HG03060 (cell line): ENCODE data around the gene TDRD12.
"Not testable (repeated sequence)": the region's sequence is repeated elsewhere in the genome, so short reads cannot be mapped to it uniquely, and the experiment has no call there.

Experiments
- ATAC-seq: cut with Tn5 transposase; IDR thresholded peaks from one replicate; pipeline ENCODE4 v1.9.1; 2021; ENCODE audit warnings: low read depth, moderate number of reproducible peaks; ENCODE audit not compliant: unreplicated experiment

Gene TDRD12

GRCh38 chr19:32862741-32863140 is 143.2 kb downstream of the TDRD12 start:
- no peak for ATAC-seq

- no peak for ATAC-seq
Measured at GRCh38 chr19:32863301-32863700, 143.7 kb downstream of the TDRD12 start.

GRCh38 chr19:32863841-32864240 is 144.3 kb downstream of the TDRD12 start:
- no peak for ATAC-seq

DNA sequence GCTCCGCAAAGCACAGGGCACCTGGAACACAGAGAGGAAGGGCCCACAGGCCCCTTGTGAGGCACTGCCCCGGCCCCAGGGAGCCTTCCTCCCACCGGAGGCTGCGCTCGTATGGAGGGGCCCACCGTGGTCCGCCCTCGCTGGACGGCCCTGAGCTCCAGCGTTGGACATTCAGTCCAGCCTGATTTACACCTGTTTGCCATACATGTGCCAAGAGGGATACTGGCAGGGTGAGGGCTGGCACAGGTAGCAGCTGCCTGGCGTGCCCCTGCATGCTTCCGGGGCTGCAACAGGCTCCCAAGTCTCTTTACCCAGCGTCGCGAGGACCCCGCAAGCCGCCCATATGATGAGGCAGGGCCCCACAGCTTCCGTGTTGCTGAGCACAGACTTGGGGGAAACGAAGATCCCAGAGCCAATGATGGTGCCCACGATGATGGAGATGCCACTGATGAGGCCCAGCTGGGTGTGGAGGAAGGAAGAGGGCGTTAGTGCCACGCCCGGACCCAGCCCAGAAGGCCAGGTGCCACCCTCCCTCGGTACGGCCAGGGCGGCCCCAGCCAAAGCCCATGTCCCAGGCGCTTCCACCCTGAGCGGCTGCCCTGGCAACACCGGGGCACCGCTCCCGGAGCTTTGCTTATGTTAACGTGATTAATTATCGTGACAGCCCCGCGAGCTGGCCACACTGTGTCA is 144.9 kb downstream of the TDRD12 start:
- no peak for ATAC-seq

GRCh38 chr19:32865326-32865725 is 145.8 kb downstream of the TDRD12 start:
- ATAC-seq: no peak

GRCh38 chr19:32866061-32866460 is 146.5 kb downstream of the TDRD12 start:
- ATAC-seq: no peak

GRCh38 chr19:32866564-32867265 is 147.1 kb downstream of the TDRD12 start:
- no peak for ATAC-seq

DNA sequence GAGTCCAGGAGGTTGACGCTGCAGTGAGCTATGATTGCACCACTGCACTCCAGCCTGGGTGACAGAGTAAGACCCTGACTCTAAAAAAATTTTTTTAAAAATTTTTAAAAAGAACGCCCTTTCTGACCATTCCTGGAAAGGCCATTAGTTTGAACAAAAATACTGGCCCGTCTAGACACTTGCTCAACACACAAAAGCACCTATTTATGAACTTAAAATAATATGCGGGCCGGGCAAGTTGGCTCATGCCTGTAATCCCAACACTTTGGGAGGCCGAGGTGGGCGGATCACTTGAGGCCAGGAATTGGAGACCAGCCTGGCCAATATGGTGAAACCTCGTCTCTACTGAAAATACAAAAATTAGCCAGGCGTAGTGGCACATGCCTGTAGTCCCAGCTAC is 147.9 kb downstream of the TDRD12 start:
- not testable (repeated sequence) for ATAC-seq

GRCh38 chr19:32868206-32868950 is 148.8 kb downstream of the TDRD12 start:
- ATAC-seq: no peak

GRCh38 chr19:32869369-32869965 is 149.9 kb downstream of the TDRD12 start, which contains the start of gene SLC7A9:
Gene SLC7A9 (minus strand): TSS chr19:32869767. CDS start chr19:32868534, 1,233 bp downstream.
- no peak for ATAC-seq

DNA sequence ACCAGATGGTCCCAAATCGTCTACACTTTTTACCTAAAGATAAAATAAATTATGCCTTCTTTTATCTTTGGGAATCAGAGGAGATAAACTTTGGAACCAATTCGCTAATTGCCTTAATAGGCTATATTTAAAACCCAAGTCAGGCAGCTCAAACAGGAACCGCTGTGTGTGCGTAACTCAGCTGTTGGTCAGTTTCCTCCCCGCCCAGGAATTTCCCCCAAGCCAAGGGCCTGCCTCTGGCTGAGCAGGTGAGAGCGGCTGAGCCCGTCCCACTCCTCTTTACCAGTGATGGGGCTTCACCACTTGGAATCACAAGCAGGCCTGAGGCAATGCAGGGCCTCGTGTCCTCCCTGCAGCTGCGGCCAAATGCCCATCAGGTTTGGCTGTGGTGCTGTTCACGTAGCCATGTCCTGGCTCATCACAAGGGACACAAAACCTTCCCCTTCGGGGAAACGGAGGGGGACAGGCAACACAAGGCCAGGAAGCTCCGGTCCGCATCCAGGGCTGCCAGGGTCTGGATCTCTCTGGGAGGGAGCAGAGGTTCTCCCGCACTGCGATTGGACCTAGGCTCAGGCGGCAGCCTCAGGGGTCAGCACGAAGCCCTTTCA is 150.5 kb downstream of the TDRD12 start:
- no peak for ATAC-seq

GRCh38 chr19:32870981-32871451 is 151.4 kb downstream of the TDRD12 start:
- ATAC-seq: no peak

- ATAC-seq: no peak
Measured at GRCh38 chr19:32872391-32872790, 152.8 kb downstream of the TDRD12 start.

GRCh38 chr19:32873247-32873959 is 153.8 kb downstream of the TDRD12 start:
- ATAC-seq: no peak

- no peak for ATAC-seq
Measured at GRCh38 chr19:32874605-32875004, 155.0 kb downstream of the TDRD12 start.

DNA sequence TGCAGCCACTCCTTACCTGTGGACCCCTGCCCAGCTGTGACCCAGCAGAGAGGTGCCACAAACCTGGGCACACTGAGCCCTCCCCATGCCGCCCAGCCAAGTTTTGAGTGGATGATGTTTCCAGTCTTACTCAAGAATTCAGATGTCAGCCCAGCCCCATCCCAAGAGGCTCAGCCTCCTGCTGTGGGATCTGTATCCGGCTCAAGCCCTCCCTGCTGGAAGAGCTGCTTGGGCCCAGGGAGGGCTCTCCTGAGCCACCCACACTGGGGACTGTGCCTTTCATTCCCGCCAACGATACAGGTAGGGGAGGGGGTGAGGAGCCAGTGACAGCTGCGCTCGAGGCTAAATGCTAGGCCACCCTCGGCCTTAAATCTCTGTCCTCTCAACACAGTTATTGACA is 155.9 kb downstream of the TDRD12 start:
- ATAC-seq: no peak

- ATAC-seq: no peak
Measured at GRCh38 chr19:32876236-32876918, 156.8 kb downstream of the TDRD12 start.

DNA sequence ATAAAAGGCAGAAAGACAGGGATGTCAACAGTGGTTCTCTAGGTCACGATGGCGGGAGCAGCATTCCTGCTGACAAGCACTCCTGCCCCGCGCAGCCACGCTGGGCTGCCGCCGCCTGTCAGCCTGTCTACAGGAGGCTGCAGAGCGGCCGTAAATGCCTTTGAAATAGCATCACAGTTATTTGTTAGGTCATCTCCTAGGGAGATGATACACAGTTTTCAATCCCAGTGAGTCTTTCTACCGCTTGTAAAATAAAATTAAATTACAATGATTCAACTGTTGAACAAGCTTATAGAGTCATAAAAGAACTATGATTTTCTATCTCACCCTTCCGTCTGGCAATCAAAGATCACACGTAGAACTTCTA is 157.3 kb downstream of the TDRD12 start:
- no peak for ATAC-seq
